UCSD-AML1 (cell line): ENCODE measurements around the gene GIT2.
A peak's percentile ranks its signal among the peaks of the same experiment; 100 is the strongest.
"Not testable (repeated sequence)": the region's sequence is repeated elsewhere in the genome, so short reads cannot be mapped to it uniquely, and the experiment has no call there.

ENCODE experiments used
- DNase-seq: peaks from one replicate; lab custom pipeline; 2025; ENCODE audit not compliant: unreplicated experiment; lab: John Stamatoyannopoulos, UW

GIT2 gene

GRCh38 chr12:109923481-109924245 is 72.5 kb downstream of the GIT2 start:
- DNase-seq, result no peak

GRCh38 chr12:109923038-109923437 is 73.1 kb downstream of the GIT2 start:
- no peak for DNase-seq

GRCh38 chr12:109921982-109922381 is 74.2 kb downstream of the GIT2 start:
- DNase-seq, result no peak

- no peak for DNase-seq
Measured at GRCh38 chr12:109920261-109920780, 75.8 kb downstream of the GIT2 start.

- DNase-seq, result no peak
Measured at GRCh38 chr12:109919456-109919855, 76.7 kb downstream of the GIT2 start.

GRCh38 chr12:109916045-109916444 is 80.1 kb downstream of the GIT2 start:
- DNase-seq, result no peak

GRCh38 chr12:109915171-109916040 is 80.8 kb downstream of the GIT2 start:
- DNase-seq, result no peak

GRCh38 chr12:109914461-109914860 is 81.7 kb downstream of the GIT2 start:
- DNase-seq, result no peak

- no peak for DNase-seq
Measured at GRCh38 chr12:109912855-109913321, 83.3 kb downstream of the GIT2 start.

GRCh38 chr12:109910969-109911348 is 85.2 kb downstream of the GIT2 start:
- peak; percentile 32 for DNase-seq

GRCh38 chr12:109910254-109910968 is 85.8 kb downstream of the GIT2 start:
- no peak for DNase-seq

GRCh38 chr12:109905301-109905700 is 90.9 kb downstream of the GIT2 start:
- no peak for DNase-seq

GRCh38 chr12:109902891-109903418 is 93.2 kb downstream of the GIT2 start:
- no peak for DNase-seq

- DNase-seq, result no peak
Measured at GRCh38 chr12:109900752-109901580, 95.2 kb downstream of the GIT2 start.

- DNase-seq, result peak; percentile 87
Measured at GRCh38 chr12:109899783-109900751, 96.1 kb downstream of the GIT2 start, which contains the start of gene TCHP. Gene TCHP (plus strand): TSS chr12:109900274. CDS start chr12:109903027, 2,753 bp downstream.

GRCh38 chr12:109899345-109899744 is 96.8 kb downstream of the GIT2 start:
- not testable (repeated sequence) for DNase-seq

- DNase-seq, result no peak
Measured at GRCh38 chr12:109897029-109897428, 99.1 kb downstream of the GIT2 start.

GRCh38 chr12:109896188-109896587 is 100.0 kb downstream of the GIT2 start:
- no peak for DNase-seq

GRCh38 chr12:109894939-109895338 is 101.2 kb downstream of the GIT2 start:
- no peak for DNase-seq
